ENCODE results near the gene C14orf93.
"Not testable (repeated sequence)": the region's sequence is repeated elsewhere in the genome, so short reads cannot be mapped to it uniquely, and the experiment has no call there.

C14orf93 gene

GRCh38 chr14:22966783-22967269, 43.1 kb downstream of the C14orf93 start:
- no peak for DNase-seq

- DNase-seq, result not testable (repeated sequence)
Observed at GRCh38 chr14:22965916-22966782, 43.8 kb downstream of the C14orf93 start.

- no peak for DNase-seq
Observed at GRCh38 chr14:22962061-22962676, 47.8 kb downstream of the C14orf93 start.

- no peak for DNase-seq
Observed at GRCh38 chr14:22955702-22956569, 54.0 kb downstream of the C14orf93 start.

- DNase-seq, result no peak
Observed at GRCh38 chr14:22952418-22952817, 57.5 kb downstream of the C14orf93 start.

- DNase-seq, result not testable (repeated sequence)
Observed at GRCh38 chr14:22951795-22952194, 58.1 kb downstream of the C14orf93 start.

GRCh38 chr14:22945642-22946041, 64.3 kb downstream of the C14orf93 start:
- DNase-seq, result no peak

GRCh38 chr14:22939684-22940083, 70.3 kb downstream of the C14orf93 start:
- DNase-seq, result no peak
